MM.1S (cell line): Measurements from ENCODE around the gene ZSCAN12.

Experiments
- DNase-seq: peaks from one replicate; pipeline ENCODE4 v3.0.0-alpha.2; 2015
- H2AFZ ChIP-seq: fragments of 300-600 bp; sonication (generic); 2 replicates; pipeline ENCODE4 v1.6.0; 2016; ENCODE audit warnings: antibody characterized with exemption, low read length
- H3F3A ChIP-seq: fragments of 300-600 bp; sonication (generic); 2 replicates; pipeline ENCODE4 v1.6.1; 2016; ENCODE audit warnings: mild to moderate bottlenecking, antibody characterized with exemption, low read length, moderate library complexity, mixed read lengths; ENCODE audit not compliant: insufficient read depth
- H3K27ac ChIP-seq: fragments of 300-600 bp; sonication (generic); 2 replicates; pipeline ENCODE4 v1.5.1; 2016; ENCODE audit warnings: mild to moderate bottlenecking, low read length
- H3K27me3 ChIP-seq: fragments of 300-600 bp; sonication (generic); replicated peaks from 2 replicates; pipeline ENCODE4 v1.6.0; 2016; ENCODE audit warnings: low read length; ENCODE audit not compliant: insufficient read depth
- H3K36me3 ChIP-seq: fragments of 300-600 bp; sonication (generic); replicated peaks from 2 replicates; pipeline ENCODE4 v1.6.1; 2016; ENCODE audit warnings: mild to moderate bottlenecking, low read length, mixed read lengths; ENCODE audit not compliant: insufficient read depth
- H3K4me1 ChIP-seq: fragments of 300-600 bp; sonication (generic); 2 replicates; pipeline ENCODE4 v1.6.1; 2016; ENCODE audit warnings: low read length, mixed read lengths
- H3K4me2 ChIP-seq: fragments of 300-600 bp; sonication (generic); 2 replicates; pipeline ENCODE4 v1.6.0; 2016; ENCODE audit warnings: low read depth, low read length
- H3K4me3 ChIP-seq: fragments of 300-600 bp; sonication (generic); 2 replicates; pipeline ENCODE4 v1.5.1; 2016; ENCODE audit warnings: low read length, mixed read lengths
- H3K79me2 ChIP-seq: fragments of 300-600 bp; sonication (generic); 2 replicates; pipeline ENCODE4 v1.6.1; 2016; ENCODE audit warnings: mixed run types, low read length, mixed read lengths
- H3K9ac ChIP-seq: fragments of 300-600 bp; sonication (generic); 2 replicates; pipeline ENCODE4 v1.6.1; 2016; ENCODE audit warnings: low read length, mixed read lengths
- H3K9me2 ChIP-seq: fragments of 300-600 bp; sonication (generic); replicated peaks from 2 replicates; pipeline ENCODE4 v1.6.1; 2016; ENCODE audit warnings: mild to moderate bottlenecking, low read length, mixed read lengths; ENCODE audit not compliant: insufficient read depth
- H3K9me3 ChIP-seq: fragments of 300-600 bp; sonication (generic); replicated peaks from 2 replicates; pipeline ENCODE4 v1.6.1; 2016; ENCODE audit warnings: mild to moderate bottlenecking, low read length, mixed read lengths; ENCODE audit not compliant: insufficient read depth
- H4K20me1 ChIP-seq: fragments of 300-600 bp; sonication (generic); 2 replicates; pipeline ENCODE4 v1.6.1; 2016; ENCODE audit warnings: mild to moderate bottlenecking, low read length, moderate library complexity, mixed read lengths; ENCODE audit not compliant: insufficient read depth
- EZH2 ChIP-seq: fragments of 300-600 bp; sonication (generic); optimal IDR thresholded peaks from 2 replicates; pipeline ENCODE3; 2017; ENCODE audit warnings: low read depth, mild to moderate bottlenecking, antibody characterized with exemption, low read length, mixed read lengths
- EZH2phosphoT487 ChIP-seq: fragments of 300-600 bp; sonication (generic); IDR thresholded peaks from 2 replicates; pipeline ENCODE4 v1.6.1; 2018; ENCODE audit warnings: antibody characterized with exemption, low read length
- TF ChIP-seq, protein P1 (sequence below): fragments of 300-600 bp; sonication (generic); IDR thresholded peaks from 2 replicates; pipeline ENCODE4 v1.5.1; 2016; ENCODE audit warnings: antibody characterized with exemption, low read length, mixed read lengths

The ZSCAN12 gene

DNA sequence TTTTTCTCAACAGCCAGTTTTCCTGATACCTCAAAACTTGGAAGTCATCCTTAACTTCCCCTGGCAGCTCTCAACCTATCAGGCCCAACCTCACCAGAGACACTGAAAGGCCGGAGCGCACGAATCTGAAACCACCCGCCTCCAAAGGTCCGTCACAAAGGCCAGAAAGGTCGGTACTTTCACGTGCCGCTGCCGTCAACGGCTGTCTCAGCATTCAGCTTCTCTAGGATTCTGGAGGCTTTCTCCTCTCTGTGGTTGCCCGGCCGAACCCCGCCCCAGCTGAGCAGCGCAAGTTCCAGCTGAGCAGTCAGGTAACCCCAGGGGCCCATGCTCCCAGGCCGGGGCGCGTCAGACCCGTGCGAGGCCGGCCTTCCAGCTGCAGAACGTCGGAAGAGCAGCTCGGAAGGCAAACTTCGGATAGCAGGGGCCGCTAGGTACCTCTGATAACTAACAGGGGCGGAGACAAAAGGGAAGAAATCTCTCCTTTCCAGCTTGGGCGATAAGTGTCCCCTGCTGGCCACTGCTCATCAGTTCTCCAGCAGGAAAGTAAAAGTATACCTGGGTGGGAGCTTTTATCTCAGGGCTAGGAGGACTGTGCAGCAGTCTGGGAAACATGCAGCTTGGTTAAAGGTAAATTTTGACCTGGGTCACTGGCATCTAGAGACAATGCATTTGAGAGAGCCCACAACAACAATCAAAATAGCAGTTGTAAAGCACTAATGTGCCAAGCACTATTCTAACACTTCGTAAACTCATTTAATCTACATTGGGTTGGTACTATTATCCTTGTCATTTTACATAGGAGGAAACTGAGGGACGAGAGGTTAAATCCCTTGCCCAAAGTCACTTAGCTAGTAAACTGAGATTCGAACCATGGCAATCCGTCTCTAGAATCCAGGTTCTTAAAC, 16.1 kb downstream of the ZSCAN12 start:
- H3K4me2 ChIP-seq = peak overlapping the region; percentile 80
- no peaks in the 10 kb centered on the region for H4K20me1 ChIP-seq
- peaks cover 8% of the 10 kb centered on the region; the same call in 1 of the 2 replicates for H3F3A ChIP-seq
- no peaks in the 10 kb centered on the region for H3K27me3 ChIP-seq
- H2AFZ ChIP-seq = peak overlapping the region; percentile 56
- peaks cover 6% of the 10 kb centered on the region for H3K4me1 ChIP-seq
- H3K4me3 ChIP-seq = peak overlapping the region; percentile 60
- no peaks in the 10 kb centered on the region for H3K9me2 ChIP-seq
- TF ChIP-seq EZH2phosphoT487 (no peak), EZH2 (no peak)
- TF ChIP-seq, protein P1, sequence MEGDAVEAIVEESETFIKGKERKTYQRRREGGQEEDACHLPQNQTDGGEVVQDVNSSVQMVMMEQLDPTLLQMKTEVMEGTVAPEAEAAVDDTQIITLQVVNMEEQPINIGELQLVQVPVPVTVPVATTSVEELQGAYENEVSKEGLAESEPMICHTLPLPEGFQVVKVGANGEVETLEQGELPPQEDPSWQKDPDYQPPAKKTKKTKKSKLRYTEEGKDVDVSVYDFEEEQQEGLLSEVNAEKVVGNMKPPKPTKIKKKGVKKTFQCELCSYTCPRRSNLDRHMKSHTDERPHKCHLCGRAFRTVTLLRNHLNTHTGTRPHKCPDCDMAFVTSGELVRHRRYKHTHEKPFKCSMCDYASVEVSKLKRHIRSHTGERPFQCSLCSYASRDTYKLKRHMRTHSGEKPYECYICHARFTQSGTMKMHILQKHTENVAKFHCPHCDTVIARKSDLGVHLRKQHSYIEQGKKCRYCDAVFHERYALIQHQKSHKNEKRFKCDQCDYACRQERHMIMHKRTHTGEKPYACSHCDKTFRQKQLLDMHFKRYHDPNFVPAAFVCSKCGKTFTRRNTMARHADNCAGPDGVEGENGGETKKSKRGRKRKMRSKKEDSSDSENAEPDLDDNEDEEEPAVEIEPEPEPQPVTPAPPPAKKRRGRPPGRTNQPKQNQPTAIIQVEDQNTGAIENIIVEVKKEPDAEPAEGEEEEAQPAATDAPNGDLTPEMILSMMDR = peak; percentile 50
- H3K36me3 ChIP-seq = no peaks in the 10 kb centered on the region
- peak; percentile 91 for DNase-seq
- H3K9ac ChIP-seq = peak overlapping the region; percentile 35; the same call in 1 of the 2 replicates
- H3K27ac ChIP-seq = peak overlapping the region; percentile 54; the same call in 1 of the 2 replicates
- no peaks in the 10 kb centered on the region for H3K79me2 ChIP-seq
- H3K9me3 ChIP-seq = no peaks in the 10 kb centered on the region

DNA sequence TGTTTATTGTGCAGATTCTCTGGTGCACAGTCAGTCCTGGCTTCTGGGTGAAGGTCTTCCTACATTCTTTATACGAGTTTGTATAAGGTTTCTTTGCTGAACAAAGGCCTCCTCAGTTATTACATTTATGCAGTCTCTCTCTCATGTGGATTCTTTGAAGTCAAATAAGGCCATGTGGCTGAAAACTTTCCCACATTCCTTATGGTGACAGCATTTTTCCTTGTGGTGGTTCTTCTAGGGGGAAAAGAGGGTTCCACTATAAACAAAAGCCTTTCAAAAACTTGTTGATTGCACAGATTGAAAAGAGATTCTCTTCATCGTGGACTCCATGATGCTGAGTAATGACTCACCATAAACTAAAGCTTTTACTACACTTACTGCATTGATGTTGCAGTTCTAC, 19.2 kb downstream of the ZSCAN12 start:
- no peak overlapping the region for H3K4me3 ChIP-seq
- H4K20me1 ChIP-seq = no peaks in the 10 kb centered on the region
- H3K4me2 ChIP-seq = no peak overlapping the region
- no peak for DNase-seq
- no peak overlapping the region for H3K9ac ChIP-seq
- H3K9me2 ChIP-seq = no peaks in the 10 kb centered on the region
- peaks cover 8% of the 10 kb centered on the region; the same call in 1 of the 2 replicates for H3F3A ChIP-seq
- no peak overlapping the region for H3K27ac ChIP-seq
- H3K27me3 ChIP-seq = no peaks in the 10 kb centered on the region
- no peaks in the 10 kb centered on the region for H3K9me3 ChIP-seq
- no peaks in the 10 kb centered on the region for H3K36me3 ChIP-seq
- peaks cover 14% of the 10 kb centered on the region for H3K4me1 ChIP-seq
- TF ChIP-seq EZH2phosphoT487 (no peak), EZH2 (no peak)
- TF ChIP-seq, protein P1 = no peak
- H3K79me2 ChIP-seq = no peaks in the 10 kb centered on the region
- no peak overlapping the region for H2AFZ ChIP-seq

DNA sequence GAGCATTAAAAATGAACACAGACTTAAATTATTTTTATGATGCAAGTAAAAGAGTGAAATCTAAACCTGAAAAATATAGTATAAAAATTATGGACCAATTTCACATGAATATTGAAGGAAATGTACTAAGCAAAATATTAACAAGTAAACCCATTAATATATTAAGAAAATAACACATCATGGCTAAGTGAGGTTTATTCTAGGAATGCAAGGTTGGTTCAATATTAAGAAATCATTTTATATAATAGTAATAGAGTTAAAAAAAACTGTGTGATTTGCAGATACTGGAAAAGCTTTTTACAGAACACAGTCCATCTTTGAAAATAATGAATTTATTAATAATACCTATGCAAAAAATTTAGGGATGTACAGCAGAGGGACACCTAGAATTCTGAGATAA, 20.9 kb downstream of the ZSCAN12 start:
- TF ChIP-seq, protein P1 = no peak
- no peak for TF ChIP-seq EZH2phosphoT487
- TF ChIP-seq EZH2 = no peak
- Histone ChIP-seq H3K36me3 (no peaks in the 10 kb centered on the region), H3K27me3 (no peaks in the 10 kb centered on the region), H3K4me1 (peaks cover 10% of the 10 kb centered on the region), H3K79me2 (no peaks in the 10 kb centered on the region), H3F3A (peaks cover under 1% of the 10 kb centered on the region; the same call in 1 of the 2 replicates), H3K9me2 (no peaks in the 10 kb centered on the region), H2AFZ (no peak overlapping the region), H3K9ac (no peak overlapping the region), H3K4me2 (no peak overlapping the region), H4K20me1 (no peaks in the 10 kb centered on the region), H3K27ac (no peak overlapping the region), H3K9me3 (no peaks in the 10 kb centered on the region), H3K4me3 (no peak overlapping the region)
- no peak for DNase-seq
